Neuronal stem cell (in vitro differentiated cells): ENCODE results near the gene EPB41L4B.

Experiments used
- DNase-seq: peaks from one replicate; pipeline ENCODE4 v3.0.0-alpha.2; 2013; ENCODE audit warnings: low spot score
- H2AFZ ChIP-seq: one replicate; pipeline ENCODE4 v1.6.1; 2013; ENCODE audit warnings: mild to moderate bottlenecking, low read length, inconsistent platforms
- H2AK5ac ChIP-seq: 2 replicates; pipeline ENCODE4 v1.6.1; 2013; ENCODE audit warnings: low read depth, mild to moderate bottlenecking, inconsistent platforms, low read length, moderate library complexity, mixed read lengths
- H2BK120ac ChIP-seq: 2 replicates; pipeline ENCODE4 v1.6.1; 2013; ENCODE audit warnings: low read depth, mild to moderate bottlenecking, inconsistent platforms, low read length, moderate library complexity, mixed read lengths
- H2BK12ac ChIP-seq: one replicate; pipeline ENCODE4 v1.6.1; 2013; ENCODE audit warnings: low read length, inconsistent platforms
- H2BK15ac ChIP-seq: 2 replicates; pipeline ENCODE4 v1.6.1; 2013; ENCODE audit warnings: mild to moderate bottlenecking, low read length, inconsistent platforms, mixed read lengths
- H2BK5ac ChIP-seq: one replicate; pipeline ENCODE4 v1.6.1; 2013; ENCODE audit warnings: inconsistent platforms, mild to moderate bottlenecking, low read length, moderate library complexity
- H3K14ac ChIP-seq: one replicate; pipeline ENCODE4 v1.6.1; 2013; ENCODE audit warnings: low read length, inconsistent platforms
- H3K18ac ChIP-seq: 2 replicates; pipeline ENCODE4 v1.6.1; 2013; ENCODE audit warnings: low read length, inconsistent platforms
- H3K23ac ChIP-seq: 2 replicates; pipeline ENCODE4 v1.6.1; 2013; ENCODE audit warnings: low read depth, mild to moderate bottlenecking, mixed read lengths, low read length, inconsistent platforms; ENCODE audit not compliant: poor library complexity
- H3K27ac ChIP-seq: replicated peaks from 3 replicates; pipeline ENCODE4 v1.5.1; 2013; ENCODE audit warnings: low read length, inconsistent platforms
- H3K27me3 ChIP-seq, 3 experiments: 2 replicates each; pipeline ENCODE4 v1.6.1; 2013; ENCODE audit warnings: low read length in 3 of 3, mild to moderate bottlenecking in 2 of 3, inconsistent platforms in 1 of 3, low read depth in 1 of 3, mixed read lengths in 1 of 3, moderate library complexity in 1 of 3; ENCODE audit not compliant: control insufficient read depth in 3 of 3, insufficient read depth in 3 of 3
- H3K36me3 ChIP-seq, 2 donors: replicated peaks in 1 of 2; 2 replicates each; pipeline ENCODE4 v1.6.1; 2013; ENCODE audit warnings: low read length in 2 of 2; ENCODE audit not compliant: control insufficient read depth in 2 of 2, insufficient read depth in 2 of 2
- H3K4ac ChIP-seq: 2 replicates; pipeline ENCODE4 v1.6.1; 2013; ENCODE audit warnings: inconsistent platforms, mild to moderate bottlenecking, low read length, moderate library complexity
- H3K4me1 ChIP-seq, 2 donors: 1 replicate in 1 of 2; 2 replicates in 1 of 2; pipeline ENCODE4 v1.6.1; 2013; ENCODE audit warnings: low read length in 2 of 2, low read depth in 1 of 2; ENCODE audit not compliant: control insufficient read depth in 2 of 2, insufficient read depth in 1 of 2
- H3K4me2 ChIP-seq: one replicate; pipeline ENCODE4 v1.6.1; 2013; ENCODE audit warnings: mild to moderate bottlenecking, low read length, inconsistent platforms; ENCODE audit not compliant: insufficient read depth, poor library complexity, severe bottlenecking
- H3K4me3 ChIP-seq, 2 donors: 2 replicates each; pipeline ENCODE4 v1.5.1; 2013; ENCODE audit warnings: low read length in 2 of 2, mild to moderate bottlenecking in 2 of 2, inconsistent platforms in 1 of 2, moderate library complexity in 1 of 2
- H3K79me1 ChIP-seq: one replicate; pipeline ENCODE4 v1.6.1; 2013; ENCODE audit warnings: low read depth, mild to moderate bottlenecking, inconsistent platforms, low read length, moderate library complexity
- H3K9ac ChIP-seq: one replicate; pipeline ENCODE4 v1.6.1; 2013; ENCODE audit warnings: mild to moderate bottlenecking, low read depth, low read length, inconsistent platforms; ENCODE audit not compliant: poor library complexity
- H3K9me3 ChIP-seq, 2 donors: replicated peaks in 1 of 2; 2 replicates each; pipeline versions ENCODE3 to v1.6.1; 2013; ENCODE audit warnings: low read length in 2 of 2, mild to moderate bottlenecking in 2 of 2, inconsistent platforms in 1 of 2, low read depth in 1 of 2, mixed read lengths in 1 of 2, moderate library complexity in 1 of 2; ENCODE audit not compliant: control insufficient read depth in 2 of 2, insufficient read depth in 1 of 2
- H4K8ac ChIP-seq: one replicate; pipeline ENCODE4 v1.6.1; 2013; ENCODE audit warnings: low read depth, mild to moderate bottlenecking, inconsistent platforms, low read length, moderate library complexity
- H4K91ac ChIP-seq: one replicate; pipeline ENCODE4 v1.6.1; 2013; ENCODE audit warnings: low read length, low read depth, mild to moderate bottlenecking, inconsistent platforms; ENCODE audit not compliant: poor library complexity
- WGBS, 2 donors: extraction: QIAGEN DNeasy Blood & Tissue Kit; methylation state at CpG; one replicate each; pipeline ENCODE4 v1.1.7; 2013; ENCODE audit warnings: missing lambda C conversion rate in 2 of 2, mixed read lengths in 1 of 2; ENCODE audit not compliant: insufficient read length in 2 of 2, insufficient replicate concordance in 1 of 2; ENCODE audit errors: extremely low coverage in 2 of 2; 5-methylcytosine and 5-hydroxymethylcytosine counted together

EPB41L4B gene

GRCh38 chr9:109166171-109166770, 154.6 kb downstream of the EPB41L4B start:
- Histone ChIP-seq H2BK12ac (no peak overlapping the region), H3K4me3 (peak overlapping the region; percentile 34 to 80), H2BK120ac (no peak overlapping the region), H3K9me3 (peaks cover 5 to 20% of the 10 kb centered on the region in 2 donors), H3K4me1 (peaks cover 6 to 13% of the 10 kb centered on the region in 2 donors), H3K27me3 (peaks cover 0 to 82% (median 12%) of the 10 kb centered on the region in 3 experiments), H2AK5ac (peak overlapping the region; percentile 27), H4K91ac (no peak overlapping the region), H3K9ac (no peak overlapping the region), H3K27ac (no peak overlapping the region), H3K4me2 (peak overlapping the region; percentile 89), H3K18ac (peak overlapping the region; percentile 79), H2AFZ (no peak overlapping the region), H2BK15ac (peak overlapping the region; percentile 64), H2BK5ac (no peak overlapping the region), H3K14ac (no peak overlapping the region), H3K4ac (no peak overlapping the region), H3K23ac (no peak overlapping the region), H3K79me1 (no peaks in the 10 kb centered on the region), H3K36me3 (no peaks in the 10 kb centered on the region), H4K8ac (no peak overlapping the region)
- DNase-seq = peak; percentile 74
- WGBS, 2 donors = no CpG with 5 or more reads among the region's 16 CpGs

- H4K8ac ChIP-seq = no peak overlapping the region
- no peak overlapping the region for H2AK5ac ChIP-seq
- H3K79me1 ChIP-seq = no peaks in the 10 kb centered on the region
- H4K91ac ChIP-seq = no peak overlapping the region
- H3K27me3 ChIP-seq = peaks cover 0 to 79% (median 14%) of the 10 kb centered on the region in 3 experiments
- H2BK12ac ChIP-seq = peak overlapping the region; percentile 25
- no peak overlapping the region for H3K4me2 ChIP-seq
- no peak overlapping the region for H2AFZ ChIP-seq
- H3K18ac ChIP-seq = no peak overlapping the region
- H3K36me3 ChIP-seq = no peaks in the 10 kb centered on the region
- no peak overlapping the region for H3K9ac ChIP-seq
- H3K27ac ChIP-seq = no peak overlapping the region
- H2BK5ac ChIP-seq = no peak overlapping the region
- peaks cover 6 to 13% of the 10 kb centered on the region in 2 donors for H3K4me1 ChIP-seq
- no peak overlapping the region for H2BK15ac ChIP-seq
- H3K9me3 ChIP-seq = peaks cover 5 to 20% of the 10 kb centered on the region in 2 donors
- H2BK120ac ChIP-seq = no peak overlapping the region
- no CpG with 5 or more reads among the region's 5 CpGs for WGBS, 2 donors
- no peak overlapping the region for H3K23ac ChIP-seq
- no peak overlapping the region for H3K4me3 ChIP-seq
- no peak for DNase-seq
- H3K14ac ChIP-seq = no peak overlapping the region
- no peak overlapping the region for H3K4ac ChIP-seq
Observed at GRCh38 chr9:109164042-109164441, 156.8 kb downstream of the EPB41L4B start.

GRCh38 chr9:109163194-109163593, 157.7 kb downstream of the EPB41L4B start:
- no peak overlapping the region for H2BK12ac ChIP-seq
- H3K27ac ChIP-seq = no peak overlapping the region
- no peak overlapping the region for H2BK5ac ChIP-seq
- no peak overlapping the region for H3K18ac ChIP-seq
- no peak overlapping the region for H4K8ac ChIP-seq
- H2BK120ac ChIP-seq = no peak overlapping the region
- H4K91ac ChIP-seq = no peak overlapping the region
- no peak for DNase-seq
- no peak overlapping the region for H3K23ac ChIP-seq
- peaks cover 5 to 17% of the 10 kb centered on the region in 2 donors for H3K9me3 ChIP-seq
- H3K4me3 ChIP-seq = no peak overlapping the region
- H3K4ac ChIP-seq = no peak overlapping the region
- H3K9ac ChIP-seq = no peak overlapping the region
- H3K14ac ChIP-seq = no peak overlapping the region
- no peak overlapping the region for H2AK5ac ChIP-seq
- H3K4me2 ChIP-seq = no peak overlapping the region
- no peak overlapping the region for H2BK15ac ChIP-seq
- WGBS, 2 donors = no CpG with 5 or more reads among the region's 1 CpG
- H3K27me3 ChIP-seq = peaks cover 0 to 77% (median 14%) of the 10 kb centered on the region in 3 experiments
- H3K79me1 ChIP-seq = no peaks in the 10 kb centered on the region
- H2AFZ ChIP-seq = no peak overlapping the region
- H3K36me3 ChIP-seq = no peaks in the 10 kb centered on the region
- H3K4me1 ChIP-seq = peaks cover 6 to 13% of the 10 kb centered on the region in 2 donors

- no peaks in the 10 kb centered on the region for H3K79me1 ChIP-seq
- H3K4me2 ChIP-seq = no peak overlapping the region
- H3K23ac ChIP-seq = no peak overlapping the region
- no peak overlapping the region for H3K9ac ChIP-seq
- peaks cover 6 to 13% of the 10 kb centered on the region in 2 donors for H3K4me1 ChIP-seq
- H3K4ac ChIP-seq = no peak overlapping the region
- DNase-seq = no peak
- peaks cover 0 to 75% (median 11%) of the 10 kb centered on the region in 3 experiments for H3K27me3 ChIP-seq
- H4K8ac ChIP-seq = no peak overlapping the region
- no peak overlapping the region for H2BK5ac ChIP-seq
- H2BK12ac ChIP-seq = no peak overlapping the region
- no peak overlapping the region for H4K91ac ChIP-seq
- no peak overlapping the region for H2BK15ac ChIP-seq
- H2BK120ac ChIP-seq = no peak overlapping the region
- no peak overlapping the region for H3K14ac ChIP-seq
- peaks cover 5 to 17% of the 10 kb centered on the region in 2 donors for H3K9me3 ChIP-seq
- no peaks in the 10 kb centered on the region for H3K36me3 ChIP-seq
- no CpG with 5 or more reads among the region's 3 CpGs for WGBS, 2 donors
- H3K4me3 ChIP-seq = no peak overlapping the region
- no peak overlapping the region for H2AFZ ChIP-seq
- H3K18ac ChIP-seq = no peak overlapping the region
- H3K27ac ChIP-seq = no peak overlapping the region
- H2AK5ac ChIP-seq = no peak overlapping the region
Observed at GRCh38 chr9:109162677-109163076, 158.2 kb downstream of the EPB41L4B start.
